GM18861 (cell line): ENCODE data around the gene ADSL.

Experiments
- ATAC-seq: cut with Tn5 transposase; IDR thresholded peaks from one replicate; pipeline ENCODE4 v1.9.1; 2021; ENCODE audit not compliant: unreplicated experiment

Gene ADSL

GRCh38 chr22:40434745-40435144 lies 88.4 kb downstream of the ADSL start:
- ATAC-seq = no peak

DNA sequence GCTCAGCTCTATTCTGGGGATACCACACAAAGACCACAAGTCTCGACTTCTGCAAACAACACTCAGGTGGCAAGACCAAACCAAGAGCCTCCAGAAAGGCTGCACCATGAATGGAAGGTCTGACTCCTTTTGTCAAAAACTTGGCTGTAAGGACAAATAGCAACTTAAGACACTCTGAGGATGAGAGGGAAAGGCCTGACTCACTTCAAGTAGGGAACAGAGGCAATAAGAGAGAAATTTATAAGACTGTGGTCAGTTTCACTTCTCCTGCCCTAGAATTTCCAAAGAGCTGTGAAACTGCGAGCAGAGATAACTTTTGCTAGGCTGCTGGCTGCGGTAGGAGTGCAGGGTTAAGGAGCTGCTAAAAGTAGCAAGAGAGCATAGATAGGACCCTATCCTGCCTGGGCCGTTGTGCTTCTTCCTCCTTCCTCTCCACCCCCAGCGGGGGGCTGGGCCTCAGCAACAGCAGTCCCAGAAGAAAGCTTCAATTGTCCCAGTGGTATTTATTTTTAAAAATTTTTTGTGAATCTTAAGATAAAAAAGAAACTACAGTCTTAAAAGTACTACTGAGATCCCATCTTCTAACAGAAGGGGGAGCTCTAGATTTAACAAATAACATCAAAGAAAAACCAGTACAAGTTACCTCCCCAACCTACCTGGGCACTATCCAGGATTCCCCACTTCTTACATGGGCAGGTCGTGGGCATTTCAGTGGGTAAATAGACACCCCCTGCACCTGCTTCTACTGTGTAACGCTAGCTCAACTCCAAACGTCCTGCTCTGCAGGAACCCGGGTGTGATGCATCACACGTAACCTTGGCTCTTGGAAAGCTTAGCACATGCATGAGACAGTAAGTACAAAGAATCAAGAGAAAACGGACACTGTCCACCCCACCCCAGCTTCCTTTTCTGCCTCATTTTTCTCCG lies 90.5 kb downstream of the ADSL start:
- peak; percentile 55 for ATAC-seq
